ENCODE results near the gene MEI1. TPM values are rescaled to one million over a fixed set of nuclear protein-coding genes. Genes with fewer than 3 reads are reported as not detected.

Gene MEI1
- total RNA-seq, 2 experiments from 2014 or later, result 2.3 to 14.6 TPM

DNA sequence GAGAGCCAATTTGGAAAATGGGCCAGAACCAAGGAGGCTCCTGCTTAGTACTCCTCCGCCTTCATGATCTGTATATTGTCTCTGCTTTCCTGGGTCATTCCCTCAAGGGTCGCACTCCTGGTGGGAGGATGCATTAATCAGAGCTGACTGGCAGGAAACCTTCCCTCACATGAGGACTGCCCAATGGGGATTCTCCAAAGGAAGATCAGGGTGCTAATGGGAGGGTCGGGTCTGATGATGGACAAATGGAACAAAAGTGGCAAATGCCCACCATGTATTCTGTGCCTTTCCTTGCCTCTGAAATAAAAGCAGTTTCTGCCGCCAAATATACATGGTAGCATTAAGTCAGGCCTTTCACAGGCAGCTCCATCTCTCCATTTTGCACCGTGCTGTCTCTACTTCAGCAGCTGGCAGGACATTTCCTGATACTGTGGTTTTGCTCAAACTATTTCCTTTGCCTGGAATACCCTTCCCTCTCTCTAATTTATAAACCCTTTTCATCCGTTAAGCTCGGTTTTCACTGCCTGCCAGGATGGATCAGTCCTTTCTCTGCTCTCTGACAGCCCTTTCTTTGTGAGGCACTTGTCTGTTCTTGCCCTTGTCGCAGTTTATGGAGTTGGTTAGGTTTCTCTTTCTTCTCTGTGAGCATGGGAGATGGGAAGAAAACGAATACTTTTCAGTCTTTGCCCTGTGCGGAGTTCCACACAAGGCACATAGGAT lies 147.1 kb downstream of the MEI1 start:
- POLR2A ChIA-PET, result interaction anchor here (0.5 to 1.1 kb wide), 3 partner anchors 16 to 242 kb away, joined by 3 to 6 read pairs (median 3); no protein-coding TSS in a partner anchor

DNA sequence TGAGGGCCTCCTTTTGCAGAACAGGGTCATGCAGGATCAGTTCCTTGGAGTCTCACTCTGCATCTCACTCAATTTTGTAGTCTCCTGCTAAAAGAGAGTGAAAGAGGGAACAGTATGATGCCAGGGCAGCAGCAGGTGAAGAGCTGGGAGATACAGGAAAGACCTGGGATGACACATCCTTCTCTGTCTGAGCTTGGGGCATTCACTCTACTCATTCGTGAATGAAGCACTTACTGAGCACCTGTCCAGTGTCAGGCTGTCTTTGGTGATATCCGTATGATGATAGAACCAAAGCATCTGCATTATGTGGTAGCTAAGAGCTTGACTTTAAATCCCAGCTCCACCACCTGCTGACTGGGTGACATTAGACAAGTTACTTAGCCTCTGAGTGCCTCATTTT lies 148.0 kb downstream of the MEI1 start:
- DNase-seq (ENCODE audit: low spot score), result no peak
- Histone ChIP-seq H3K4me3 (ENCODE audit: low read depth, low read length, poor library complexity, severe bottlenecking) (no peak overlapping the region), H3K9me2 (ENCODE audit: insufficient read depth, low read length) (no peaks in the 10 kb centered on the region), H3K9me3 (ENCODE audit: low read length) (no peaks in the 10 kb centered on the region), H3K27ac (ENCODE audit: low read depth, low read length, poor library complexity, severe bottlenecking) (peak overlapping the region; percentile 1), H3K4me2 (ENCODE audit: low read length) (peak overlapping the region; percentile 72; the same call in 1 of the 2 replicates), H2AFZ (ENCODE audit: low read length) (no peak overlapping the region), H3K36me3 (ENCODE audit: insufficient read depth, low read length) (peaks cover 88% of the 10 kb centered on the region), H3K79me2 (ENCODE audit: insufficient read depth, low read depth, low read length) (peaks cover 100% of the 10 kb centered on the region), H3K4me1 (ENCODE audit: insufficient read depth, low read length, poor library complexity, severe bottlenecking) (peaks cover 61% of the 10 kb centered on the region), H4K20me1 (ENCODE audit: insufficient read depth, low read length) (peaks cover 31% of the 10 kb centered on the region)
- CTCF ChIA-PET (ENCODE audit: unreplicated experiment), result no interaction called here
- POLR2A ChIA-PET, result interaction anchor here (0.9 kb wide), 1 partner anchor 15 kb away, joined by 4 read pairs; no protein-coding TSS in a partner anchor
- no peak for TF ChIP-seq EZH2phosphoT487 (IDR thresholded peaks at IDR 0.05; ENCODE audit: borderline replicate concordance, low read depth, low read length)
- TF ChIP-seq, protein P1, sequence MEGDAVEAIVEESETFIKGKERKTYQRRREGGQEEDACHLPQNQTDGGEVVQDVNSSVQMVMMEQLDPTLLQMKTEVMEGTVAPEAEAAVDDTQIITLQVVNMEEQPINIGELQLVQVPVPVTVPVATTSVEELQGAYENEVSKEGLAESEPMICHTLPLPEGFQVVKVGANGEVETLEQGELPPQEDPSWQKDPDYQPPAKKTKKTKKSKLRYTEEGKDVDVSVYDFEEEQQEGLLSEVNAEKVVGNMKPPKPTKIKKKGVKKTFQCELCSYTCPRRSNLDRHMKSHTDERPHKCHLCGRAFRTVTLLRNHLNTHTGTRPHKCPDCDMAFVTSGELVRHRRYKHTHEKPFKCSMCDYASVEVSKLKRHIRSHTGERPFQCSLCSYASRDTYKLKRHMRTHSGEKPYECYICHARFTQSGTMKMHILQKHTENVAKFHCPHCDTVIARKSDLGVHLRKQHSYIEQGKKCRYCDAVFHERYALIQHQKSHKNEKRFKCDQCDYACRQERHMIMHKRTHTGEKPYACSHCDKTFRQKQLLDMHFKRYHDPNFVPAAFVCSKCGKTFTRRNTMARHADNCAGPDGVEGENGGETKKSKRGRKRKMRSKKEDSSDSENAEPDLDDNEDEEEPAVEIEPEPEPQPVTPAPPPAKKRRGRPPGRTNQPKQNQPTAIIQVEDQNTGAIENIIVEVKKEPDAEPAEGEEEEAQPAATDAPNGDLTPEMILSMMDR (conservative IDR thresholded peaks at IDR 0.05; ENCODE audit: low read length), result no peak
- intact Hi-C loops (cut with micrococcal nuclease; ENCODE audit: unreplicated experiment), result no loop called here
- BruUV-seq (replicated peaks), result no TSS peak

More for the DNA sequence above, 147.1 kb downstream of the MEI1 start:
- BruUV-seq (replicated peaks), result no TSS peak
- Histone ChIP-seq H3K4me1 (ENCODE audit: insufficient read depth, low read length, poor library complexity, severe bottlenecking) (peaks cover 69% of the 10 kb centered on the region), H3K27ac (ENCODE audit: low read depth, low read length, poor library complexity, severe bottlenecking) (peak overlapping the region; percentile 6), H3K4me2 (ENCODE audit: low read length) (peak overlapping the region; percentile 72; the same call in 1 of the 2 replicates), H3K79me2 (ENCODE audit: insufficient read depth, low read depth, low read length) (peaks cover 100% of the 10 kb centered on the region), H3K4me3 (ENCODE audit: low read depth, low read length, poor library complexity, severe bottlenecking) (no peak overlapping the region), H2AFZ (ENCODE audit: low read length) (no peak overlapping the region), H3K9me2 (ENCODE audit: insufficient read depth, low read length) (no peaks in the 10 kb centered on the region), H3K36me3 (ENCODE audit: insufficient read depth, low read length) (peaks cover 88% of the 10 kb centered on the region), H4K20me1 (ENCODE audit: insufficient read depth, low read length) (peaks cover 31% of the 10 kb centered on the region), H3K9me3 (ENCODE audit: low read length) (no peaks in the 10 kb centered on the region)
- intact Hi-C loops (cut with micrococcal nuclease; ENCODE audit: unreplicated experiment), result no loop called here
- CTCF ChIA-PET (ENCODE audit: unreplicated experiment), result interaction anchor here (0.9 kb wide), 1 partner anchor 16 kb away, joined by 3 read pairs; no protein-coding TSS in a partner anchor
- no peak for DNase-seq (ENCODE audit: low spot score)
- TF ChIP-seq, protein P1 (conservative IDR thresholded peaks at IDR 0.05; ENCODE audit: low read length), result no peak
- no peak for TF ChIP-seq EZH2phosphoT487 (IDR thresholded peaks at IDR 0.05; ENCODE audit: borderline replicate concordance, low read depth, low read length)

DNA sequence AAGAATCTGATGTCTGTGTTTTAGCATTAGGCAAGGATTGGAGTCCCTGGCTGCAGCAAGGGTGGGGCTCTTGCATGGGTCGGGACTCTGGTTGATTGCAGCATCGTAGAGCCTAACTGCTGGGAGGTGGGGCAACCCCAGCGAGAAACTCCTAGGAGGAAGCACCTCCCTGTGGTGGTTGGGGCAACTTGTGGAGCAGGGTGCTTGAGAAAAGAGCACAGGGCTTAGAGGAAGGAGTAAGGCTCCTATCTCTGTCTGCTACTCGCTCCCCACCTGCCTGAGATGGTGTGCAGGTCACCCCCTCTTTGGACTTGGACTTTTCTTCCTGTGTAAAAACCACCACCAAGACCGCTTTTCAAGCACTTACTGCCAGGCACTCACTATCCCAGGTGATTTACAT lies 149.2 kb downstream of the MEI1 start:
- intact Hi-C loops (cut with micrococcal nuclease; ENCODE audit: unreplicated experiment), result no loop called here
- no TSS peak for BruUV-seq (replicated peaks)
- Histone ChIP-seq H3K36me3 (ENCODE audit: insufficient read depth, low read length) (peaks cover 87% of the 10 kb centered on the region), H3K9me2 (ENCODE audit: insufficient read depth, low read length) (no peaks in the 10 kb centered on the region), H2AFZ (ENCODE audit: low read length) (no peak overlapping the region), H3K4me3 (ENCODE audit: low read depth, low read length, poor library complexity, severe bottlenecking) (no peak overlapping the region), H3K79me2 (ENCODE audit: insufficient read depth, low read depth, low read length) (peaks cover 100% of the 10 kb centered on the region), H3K9me3 (ENCODE audit: low read length) (no peaks in the 10 kb centered on the region), H4K20me1 (ENCODE audit: insufficient read depth, low read length) (peaks cover 24% of the 10 kb centered on the region), H3K4me2 (ENCODE audit: low read length) (peak overlapping the region; percentile 3; the same call in 1 of the 2 replicates), H3K4me1 (ENCODE audit: insufficient read depth, low read length, poor library complexity, severe bottlenecking) (peaks cover 50% of the 10 kb centered on the region), H3K27ac (ENCODE audit: low read depth, low read length, poor library complexity, severe bottlenecking) (no peak overlapping the region)
- ChIA-PET CTCF (ENCODE audit: unreplicated experiment) (no interaction called here), POLR2A (no interaction called here)
- DNase-seq (ENCODE audit: low spot score), result no peak
- TF ChIP-seq, protein P1 (conservative IDR thresholded peaks at IDR 0.05; ENCODE audit: low read length), result no peak
- TF ChIP-seq EZH2phosphoT487 (IDR thresholded peaks at IDR 0.05; ENCODE audit: borderline replicate concordance, low read depth, low read length), result no peak

Measured in OCI-LY7 (cell line).